Heart left ventricle (tissue), 13 donors: ENCODE data around the gene PKP1.

Experiments
- POLR2A ChIP-seq, 2 donors: fragments of 450-650 bp; IDR thresholded peaks; one replicate each; pipeline ENCODE4 v1.6.1; 2017; ENCODE audit warnings: antibody characterized with exemption in 2 of 2, mild to moderate bottlenecking in 2 of 2, moderate library complexity in 2 of 2
- TF ChIP-seq, protein P1 (sequence below), 12 donors: fragments of 200-600 bp; sonication (generic) in 4 of 12; IDR thresholded peaks; one replicate each; pipeline versions ENCODE4 v1.5.0 to v1.8.0; 2018 to 2022; ENCODE audit warnings: antibody characterized with exemption in 12 of 12, mild to moderate bottlenecking in 5 of 12
- donor health status: ischemic (EF 13 %, LVEDD 7.1; RV severe dilation, severe dysfunction).
- donor health status: DM: no; HTN: yes; CAD: no.
- donor health status: DM: no; HTN: no; CAD: no.
- donor health status: ischemic (EF 25% LVEDD 6.9; RV normal size, moderate dysfunction).
- donor health status: ischemic (EF 25% LVEDD 5.7; RV mildly dilated, moderate dysfunction).
- donor health status: ischemic (EF 35%, LVEDD 5.7; RV mildly dilated, moderate dysfunction).
- donor health status: nonischemic (EF 11% LVEDD 7.7; RV severe dilation, severe dysfunction).
- donor health status: DM: yes; HTN: yes; CAD: no.
- donor health status: PGD.
- donor health status: ischemic (EF 29% LVEDD 5.4; RV normal size, mild dysfunction).
- donor health status: nonischemic (EF 23%, LVEDD 6.1; RV moderate dilation, normal function).

DNA sequence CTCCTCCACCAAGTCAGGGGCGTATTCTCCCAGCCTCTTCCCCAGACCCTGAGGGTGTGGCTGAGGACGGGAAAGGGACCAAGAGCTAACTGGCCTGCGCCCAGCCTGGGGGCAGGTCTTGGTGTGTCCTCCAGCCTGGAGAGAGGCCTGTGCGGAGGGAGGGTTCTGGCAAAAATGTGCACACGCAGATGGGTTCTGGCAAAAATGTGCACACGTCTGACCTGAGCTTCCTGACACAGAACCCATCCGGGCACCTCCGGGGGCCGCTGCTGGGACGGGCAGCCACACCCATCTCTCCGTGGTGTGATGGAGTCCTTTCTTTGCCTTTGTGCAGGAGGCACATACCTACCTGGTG is 23.1 kb upstream of the PKP1 start:
- TF ChIP-seq, protein P1, sequence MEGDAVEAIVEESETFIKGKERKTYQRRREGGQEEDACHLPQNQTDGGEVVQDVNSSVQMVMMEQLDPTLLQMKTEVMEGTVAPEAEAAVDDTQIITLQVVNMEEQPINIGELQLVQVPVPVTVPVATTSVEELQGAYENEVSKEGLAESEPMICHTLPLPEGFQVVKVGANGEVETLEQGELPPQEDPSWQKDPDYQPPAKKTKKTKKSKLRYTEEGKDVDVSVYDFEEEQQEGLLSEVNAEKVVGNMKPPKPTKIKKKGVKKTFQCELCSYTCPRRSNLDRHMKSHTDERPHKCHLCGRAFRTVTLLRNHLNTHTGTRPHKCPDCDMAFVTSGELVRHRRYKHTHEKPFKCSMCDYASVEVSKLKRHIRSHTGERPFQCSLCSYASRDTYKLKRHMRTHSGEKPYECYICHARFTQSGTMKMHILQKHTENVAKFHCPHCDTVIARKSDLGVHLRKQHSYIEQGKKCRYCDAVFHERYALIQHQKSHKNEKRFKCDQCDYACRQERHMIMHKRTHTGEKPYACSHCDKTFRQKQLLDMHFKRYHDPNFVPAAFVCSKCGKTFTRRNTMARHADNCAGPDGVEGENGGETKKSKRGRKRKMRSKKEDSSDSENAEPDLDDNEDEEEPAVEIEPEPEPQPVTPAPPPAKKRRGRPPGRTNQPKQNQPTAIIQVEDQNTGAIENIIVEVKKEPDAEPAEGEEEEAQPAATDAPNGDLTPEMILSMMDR (IDR thresholded peaks at IDR 0.05), result no peak
- TF ChIP-seq POLR2A (IDR thresholded peaks at IDR 0.05), result no peak
